ENCODE data around the gene GOLGA2.
A peak's percentile ranks its signal among the peaks of the same experiment; 100 is the strongest.

The GOLGA2 gene

DNA sequence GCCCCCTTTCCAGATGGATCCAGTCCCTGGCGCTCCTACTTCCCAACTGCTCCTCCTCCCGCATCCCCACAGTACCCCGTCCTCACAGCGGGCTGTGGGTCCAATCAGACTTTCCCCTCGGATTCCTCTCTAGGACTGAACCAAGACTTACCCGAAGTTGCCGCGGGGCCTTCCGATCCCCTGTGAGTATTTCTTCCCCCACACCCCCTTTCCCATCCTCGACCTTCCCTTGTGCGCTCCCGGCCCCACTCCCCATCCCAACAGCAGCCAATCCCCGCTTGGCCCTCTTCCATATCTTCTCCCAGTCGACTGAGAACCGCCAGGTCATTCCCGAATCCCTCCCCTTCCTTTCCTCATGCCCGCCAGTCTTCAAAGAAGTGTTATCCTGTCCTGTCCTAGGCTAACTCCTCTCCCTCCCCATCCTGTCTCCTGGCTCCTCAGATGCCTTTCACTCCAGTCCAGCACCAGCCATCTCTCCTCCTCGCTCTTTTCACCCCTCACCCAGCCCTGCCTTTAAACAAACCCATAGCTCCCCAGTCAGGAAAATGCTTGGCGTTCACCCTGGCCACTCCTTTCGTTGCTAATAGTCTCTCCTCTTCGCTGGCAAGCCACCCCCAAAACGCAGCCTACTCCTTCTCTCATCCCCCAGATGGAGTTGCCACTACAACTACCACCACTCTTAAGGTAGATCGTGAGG lies 915 bp upstream of the GOLGA2 start:
- DNase-seq (ENCODE audit: insufficient read length, low spot score) (no peak), FAIRE-seq (no peak)
- TF ChIP-seq, protein P1, sequence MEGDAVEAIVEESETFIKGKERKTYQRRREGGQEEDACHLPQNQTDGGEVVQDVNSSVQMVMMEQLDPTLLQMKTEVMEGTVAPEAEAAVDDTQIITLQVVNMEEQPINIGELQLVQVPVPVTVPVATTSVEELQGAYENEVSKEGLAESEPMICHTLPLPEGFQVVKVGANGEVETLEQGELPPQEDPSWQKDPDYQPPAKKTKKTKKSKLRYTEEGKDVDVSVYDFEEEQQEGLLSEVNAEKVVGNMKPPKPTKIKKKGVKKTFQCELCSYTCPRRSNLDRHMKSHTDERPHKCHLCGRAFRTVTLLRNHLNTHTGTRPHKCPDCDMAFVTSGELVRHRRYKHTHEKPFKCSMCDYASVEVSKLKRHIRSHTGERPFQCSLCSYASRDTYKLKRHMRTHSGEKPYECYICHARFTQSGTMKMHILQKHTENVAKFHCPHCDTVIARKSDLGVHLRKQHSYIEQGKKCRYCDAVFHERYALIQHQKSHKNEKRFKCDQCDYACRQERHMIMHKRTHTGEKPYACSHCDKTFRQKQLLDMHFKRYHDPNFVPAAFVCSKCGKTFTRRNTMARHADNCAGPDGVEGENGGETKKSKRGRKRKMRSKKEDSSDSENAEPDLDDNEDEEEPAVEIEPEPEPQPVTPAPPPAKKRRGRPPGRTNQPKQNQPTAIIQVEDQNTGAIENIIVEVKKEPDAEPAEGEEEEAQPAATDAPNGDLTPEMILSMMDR (IDR thresholded peaks at IDR 0.05; ENCODE audit: insufficient read depth, missing control alignments): no peak

DNA sequence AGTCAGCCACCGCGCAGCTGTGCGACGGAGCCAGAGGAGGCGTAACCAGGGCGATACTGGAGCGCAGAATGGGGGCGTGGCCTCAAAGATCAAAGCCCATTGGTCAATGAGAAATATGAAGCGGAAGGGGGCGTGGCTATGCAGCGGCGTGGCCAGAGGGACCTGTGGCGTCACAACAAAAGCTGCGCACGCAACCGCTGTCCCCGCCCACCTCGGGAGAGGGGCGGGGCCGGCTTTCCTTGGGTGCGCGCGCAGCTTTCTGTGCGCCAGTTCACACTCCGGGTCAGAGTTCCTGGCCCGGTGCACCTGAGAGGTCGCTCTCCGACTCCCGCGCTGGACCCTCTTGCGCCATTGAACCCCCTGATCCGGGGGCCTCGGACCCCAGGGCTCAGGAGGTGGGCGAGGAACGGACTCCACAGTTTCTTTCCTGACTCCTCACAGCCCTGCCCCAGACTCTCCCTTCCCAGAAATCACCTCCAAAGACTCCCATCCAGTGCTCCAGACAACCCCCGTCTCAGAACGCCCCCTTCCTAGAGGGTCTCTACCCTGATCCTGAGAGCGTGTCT lies 284 bp upstream of the GOLGA2 start, which contains the start of gene SWI5:
Gene SWI5, plus strand, starts transcription at position 269 of the 566 bp plus-strand sequence.
- FAIRE-seq: no peak
- DNase-seq (ENCODE audit: insufficient read length, low spot score): peak; percentile 96
- TF ChIP-seq, protein P1 (IDR thresholded peaks at IDR 0.05; ENCODE audit: insufficient read depth, missing control alignments): no peak

DNA sequence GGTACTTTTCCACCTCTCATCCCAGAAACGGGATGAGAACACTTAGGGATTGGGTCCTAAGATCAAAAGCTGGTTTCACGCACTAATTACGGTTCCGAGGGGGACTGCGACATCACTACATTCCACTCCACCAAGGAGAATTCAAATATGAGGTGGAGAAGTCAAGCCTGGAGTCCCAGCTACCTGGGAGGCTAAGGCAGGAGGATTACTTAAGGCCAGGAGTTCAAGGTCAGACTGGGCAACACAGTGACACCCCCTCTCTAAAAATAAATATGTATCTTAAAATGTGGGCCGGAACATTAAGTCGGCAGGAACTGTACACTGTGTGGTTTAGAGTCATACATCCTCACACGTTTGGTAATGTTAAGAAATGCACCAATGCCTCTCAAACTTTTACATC lies 1.6 kb downstream of the GOLGA2 start:
- DNase-seq (ENCODE audit: insufficient read length, low spot score) (no peak), FAIRE-seq (no peak)
- TF ChIP-seq, protein P1 (IDR thresholded peaks at IDR 0.05; ENCODE audit: insufficient read depth, missing control alignments): no peak

DNA sequence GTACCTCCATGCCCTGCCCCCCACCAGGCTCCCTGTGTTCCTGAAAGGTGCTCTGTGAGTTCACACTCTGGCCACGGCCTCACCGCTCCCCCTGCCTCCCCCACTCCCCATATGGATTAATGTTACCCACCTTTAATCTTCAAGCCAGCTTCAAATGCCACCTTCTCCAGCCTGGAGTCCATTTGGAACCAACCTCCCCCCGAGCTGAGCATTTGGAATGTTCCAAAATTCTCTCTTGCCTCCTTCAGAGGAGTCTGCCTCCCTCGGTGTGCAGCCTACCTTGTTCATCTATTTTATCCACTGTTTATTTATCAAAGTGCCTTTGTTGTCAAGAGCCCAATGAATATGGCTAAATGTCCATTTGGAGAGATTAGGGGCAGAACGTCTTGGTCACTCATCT lies 4.3 kb downstream of the GOLGA2 start:
- no peak for FAIRE-seq

GRCh38 chr9:128271112-128271511 lies 4.7 kb downstream of the GOLGA2 start:
- FAIRE-seq: no peak
- TF ChIP-seq, protein P1 (IDR thresholded peaks at IDR 0.05; ENCODE audit: insufficient read depth, missing control alignments): no peak
- no peak for DNase-seq (ENCODE audit: insufficient read length, low spot score)

More for the DNA sequence above, 4.3 kb downstream of the GOLGA2 start:
- TF ChIP-seq, protein P1 (IDR thresholded peaks at IDR 0.05; ENCODE audit: insufficient read depth, missing control alignments): no peak
- no peak for DNase-seq (ENCODE audit: insufficient read length, low spot score)

GRCh38 chr9:128266868-128267590 lies 8.8 kb downstream of the GOLGA2 start:
- FAIRE-seq (no peak), DNase-seq (ENCODE audit: insufficient read length, low spot score) (no peak)
- TF ChIP-seq, protein P1 (IDR thresholded peaks at IDR 0.05; ENCODE audit: insufficient read depth, missing control alignments): no peak

Measured in D721Med (cell line).